ENCODE results near the gene PTPRG.

GRCh38 chr3:61847784-61848462 is 286.6 kb downstream of the PTPRG start:
- TF ChIP-seq SIN3A (IDR thresholded peaks at IDR 0.05; ENCODE audit: borderline replicate concordance, insufficient read depth, low read length) (no peak), POLR2AphosphoS5 (IDR thresholded peaks at IDR 0.05; ENCODE audit: low read depth, low read length) (no peak), TAF1 (IDR thresholded peaks at IDR 0.05; ENCODE audit: borderline replicate concordance, insufficient read depth, low read length) (no peak)
- TF ChIP-seq, protein P1, sequence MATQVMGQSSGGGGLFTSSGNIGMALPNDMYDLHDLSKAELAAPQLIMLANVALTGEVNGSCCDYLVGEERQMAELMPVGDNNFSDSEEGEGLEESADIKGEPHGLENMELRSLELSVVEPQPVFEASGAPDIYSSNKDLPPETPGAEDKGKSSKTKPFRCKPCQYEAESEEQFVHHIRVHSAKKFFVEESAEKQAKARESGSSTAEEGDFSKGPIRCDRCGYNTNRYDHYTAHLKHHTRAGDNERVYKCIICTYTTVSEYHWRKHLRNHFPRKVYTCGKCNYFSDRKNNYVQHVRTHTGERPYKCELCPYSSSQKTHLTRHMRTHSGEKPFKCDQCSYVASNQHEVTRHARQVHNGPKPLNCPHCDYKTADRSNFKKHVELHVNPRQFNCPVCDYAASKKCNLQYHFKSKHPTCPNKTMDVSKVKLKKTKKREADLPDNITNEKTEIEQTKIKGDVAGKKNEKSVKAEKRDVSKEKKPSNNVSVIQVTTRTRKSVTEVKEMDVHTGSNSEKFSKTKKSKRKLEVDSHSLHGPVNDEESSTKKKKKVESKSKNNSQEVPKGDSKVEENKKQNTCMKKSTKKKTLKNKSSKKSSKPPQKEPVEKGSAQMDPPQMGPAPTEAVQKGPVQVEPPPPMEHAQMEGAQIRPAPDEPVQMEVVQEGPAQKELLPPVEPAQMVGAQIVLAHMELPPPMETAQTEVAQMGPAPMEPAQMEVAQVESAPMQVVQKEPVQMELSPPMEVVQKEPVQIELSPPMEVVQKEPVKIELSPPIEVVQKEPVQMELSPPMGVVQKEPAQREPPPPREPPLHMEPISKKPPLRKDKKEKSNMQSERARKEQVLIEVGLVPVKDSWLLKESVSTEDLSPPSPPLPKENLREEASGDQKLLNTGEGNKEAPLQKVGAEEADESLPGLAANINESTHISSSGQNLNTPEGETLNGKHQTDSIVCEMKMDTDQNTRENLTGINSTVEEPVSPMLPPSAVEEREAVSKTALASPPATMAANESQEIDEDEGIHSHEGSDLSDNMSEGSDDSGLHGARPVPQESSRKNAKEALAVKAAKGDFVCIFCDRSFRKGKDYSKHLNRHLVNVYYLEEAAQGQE (IDR thresholded peaks at IDR 0.05; ENCODE audit: insufficient read depth in 1 of 2, low read depth in 2 of 2, low read length in 2 of 2), result no peak

Data from PFSK-1 (cell line).